ENCODE results near the gene IL7R. TPM values are rescaled to one million over a fixed set of nuclear protein-coding genes. Genes with fewer than 3 reads are reported as not detected.

Gene IL7R
- total RNA-seq, 3 donors from 2014 or later, result 10.1 to 26.1 (median 16.7) TPM

GRCh38 chr5:35879649-35880048 lies 23.0 kb downstream of the IL7R start:
- no peaks in the 10 kb centered on the region for H3K4me1 ChIP-seq
- TF ChIP-seq CTCF (IDR thresholded peaks at IDR 0.05) (no peak), POLR2A (IDR thresholded peaks at IDR 0.05) (no peak), POLR2AphosphoS5 (IDR thresholded peaks at IDR 0.05) (no peak)
- intact Hi-C loops (cut with DNase I; ENCODE audit: low total_unique reads), result no loop called here
- no peaks in the 10 kb centered on the region for H3K9me3 ChIP-seq
- no peak overlapping the region for H3K4me3 ChIP-seq
- no peaks in the 10 kb centered on the region for H3K36me3 ChIP-seq
- H3K27ac ChIP-seq, result no peak overlapping the region
- H3K27me3 ChIP-seq, result no peaks in the 10 kb centered on the region
- no peak for DNase-seq (ENCODE audit: low spot score in 2 of 2)

- no peak for DNase-seq (ENCODE audit: low spot score in 2 of 2)
- TF ChIP-seq CTCF (IDR thresholded peaks at IDR 0.05) (no peak), POLR2A (IDR thresholded peaks at IDR 0.05) (no peak), POLR2AphosphoS5 (IDR thresholded peaks at IDR 0.05) (no peak)
- no peaks in the 10 kb centered on the region for H3K27me3 ChIP-seq
- H3K27ac ChIP-seq, result no peak overlapping the region
- intact Hi-C loops (cut with DNase I; ENCODE audit: low total_unique reads), result no loop called here
- no peaks in the 10 kb centered on the region for H3K4me1 ChIP-seq
- H3K4me3 ChIP-seq, result no peak overlapping the region
- H3K9me3 ChIP-seq, result no peaks in the 10 kb centered on the region
- H3K36me3 ChIP-seq, result no peaks in the 10 kb centered on the region
Measured at GRCh38 chr5:35880156-35880555, 23.5 kb downstream of the IL7R start.

GRCh38 chr5:35881758-35882157 lies 25.1 kb downstream of the IL7R start:
- no peak for DNase-seq (ENCODE audit: low spot score in 2 of 2)
- no peak for TF ChIP-seq CTCF (IDR thresholded peaks at IDR 0.05)
- no peak for TF ChIP-seq POLR2AphosphoS5 (IDR thresholded peaks at IDR 0.05)
- no peak for TF ChIP-seq POLR2A (IDR thresholded peaks at IDR 0.05)
- no peak overlapping the region for H3K27ac ChIP-seq
- no peaks in the 10 kb centered on the region for H3K27me3 ChIP-seq
- no peaks in the 10 kb centered on the region for H3K9me3 ChIP-seq
- intact Hi-C loops (cut with DNase I; ENCODE audit: low total_unique reads), result no loop called here
- H3K4me3 ChIP-seq, result no peak overlapping the region
- no peaks in the 10 kb centered on the region for H3K36me3 ChIP-seq
- no peaks in the 10 kb centered on the region for H3K4me1 ChIP-seq

GRCh38 chr5:35884191-35884769 lies 27.6 kb downstream of the IL7R start:
- Histone ChIP-seq H3K27me3 (no peaks in the 10 kb centered on the region), H3K9me3 (no peaks in the 10 kb centered on the region), H3K27ac (no peak overlapping the region), H3K36me3 (no peaks in the 10 kb centered on the region), H3K4me1 (no peaks in the 10 kb centered on the region), H3K4me3 (no peak overlapping the region)
- no peak for TF ChIP-seq POLR2AphosphoS5 (IDR thresholded peaks at IDR 0.05)
- TF ChIP-seq POLR2A (IDR thresholded peaks at IDR 0.05), result no peak
- no peak for TF ChIP-seq CTCF (IDR thresholded peaks at IDR 0.05)
- intact Hi-C loops (cut with DNase I; ENCODE audit: low total_unique reads), result no loop called here
- no peak for DNase-seq (ENCODE audit: low spot score in 2 of 2)

GRCh38 chr5:35884773-35885172 lies 28.1 kb downstream of the IL7R start:
- intact Hi-C loops (cut with DNase I; ENCODE audit: low total_unique reads), result no loop called here
- no peak for DNase-seq (ENCODE audit: low spot score in 2 of 2)
- TF ChIP-seq CTCF (IDR thresholded peaks at IDR 0.05) (no peak), POLR2A (IDR thresholded peaks at IDR 0.05) (no peak), POLR2AphosphoS5 (IDR thresholded peaks at IDR 0.05) (no peak)

More at GRCh38 chr5:35884773-35885172, 28.1 kb downstream of the IL7R start:
- H3K27me3 ChIP-seq, result no peaks in the 10 kb centered on the region
- H3K36me3 ChIP-seq, result no peaks in the 10 kb centered on the region
- H3K4me3 ChIP-seq, result no peak overlapping the region
- no peaks in the 10 kb centered on the region for H3K4me1 ChIP-seq
- no peaks in the 10 kb centered on the region for H3K9me3 ChIP-seq
- H3K27ac ChIP-seq, result no peak overlapping the region

All from breast epithelium (tissue), 4 donors.